GM18498 (cell line): ENCODE results near the gene ADSS2.
"Not testable (repeated sequence)": the region's sequence is repeated elsewhere in the genome, so short reads cannot be mapped to it uniquely, and the experiment has no call there.

Experiments used
- ATAC-seq: cut with Tn5 transposase; IDR thresholded peaks from one replicate; pipeline ENCODE4 v1.9.1; 2021; ENCODE audit warnings: mild to moderate bottlenecking, moderate library complexity; ENCODE audit not compliant: unreplicated experiment

Gene ADSS2

GRCh38 chr1:244368279-244368678 is 83.4 kb downstream of the ADSS2 start:
- no peak for ATAC-seq

- ATAC-seq, result no peak
Measured at GRCh38 chr1:244367399-244368114, 84.2 kb downstream of the ADSS2 start.

DNA sequence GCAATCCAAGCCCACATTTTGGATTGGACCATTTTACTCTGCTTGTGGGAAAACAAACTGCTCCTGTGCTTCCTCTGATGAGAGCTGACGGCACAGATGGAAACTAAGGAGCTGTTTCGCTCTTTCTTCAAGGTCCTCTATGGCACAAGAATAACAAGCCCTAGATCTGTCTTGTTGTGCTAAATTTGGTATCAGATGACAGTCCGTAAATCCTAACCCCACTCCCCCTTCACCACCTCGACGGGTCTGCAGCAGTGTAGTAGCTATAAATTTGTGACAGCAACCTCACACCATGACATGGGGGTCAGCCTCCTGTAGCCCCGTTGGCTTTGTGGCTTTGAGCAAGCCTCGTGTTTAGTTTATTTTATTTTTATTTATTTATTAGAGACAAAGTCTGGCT is 85.9 kb downstream of the ADSS2 start:
- no peak for ATAC-seq

DNA sequence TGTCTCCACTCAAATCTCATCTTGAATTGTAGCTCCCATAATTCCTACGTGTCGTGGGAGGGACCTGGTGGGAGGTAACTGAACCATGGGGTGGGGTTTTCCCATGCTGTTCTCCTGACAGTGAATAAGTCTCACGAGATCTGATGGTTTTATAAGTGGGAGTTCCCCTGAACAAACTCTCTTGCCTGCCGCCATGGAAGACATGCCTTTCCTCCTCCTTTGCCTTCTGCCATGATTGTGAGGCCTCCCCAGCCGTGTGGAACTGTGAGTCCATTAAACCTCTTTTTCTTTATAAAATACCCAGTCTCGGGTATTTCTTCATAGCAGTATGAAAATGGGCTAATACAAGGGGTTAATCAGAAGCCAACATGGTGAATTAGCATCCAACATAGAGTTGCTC is 86.4 kb downstream of the ADSS2 start:
- not testable (repeated sequence) for ATAC-seq

- ATAC-seq, result no peak
Measured at GRCh38 chr1:244362476-244362875, 89.2 kb downstream of the ADSS2 start.

- ATAC-seq, result no peak
Measured at GRCh38 chr1:244361764-244362473, 89.8 kb downstream of the ADSS2 start.
